Measurements from ENCODE around the gene PARD3. TPM values are rescaled to one million over a fixed set of nuclear protein-coding genes. Genes with fewer than 3 reads are reported as not detected.

The PARD3 gene
- total RNA-seq, 3 donors from 2014 or later = 39.5 to 87.9 (median 47.0) TPM

- no peak for DNase-seq
- H3K9me3 ChIP-seq = no peaks in the 10 kb centered on the region
- peaks cover 8% of the 10 kb centered on the region for H3K4me1 ChIP-seq (ENCODE audit: low read depth)
- no peaks in the 10 kb centered on the region for H3K36me3 ChIP-seq (ENCODE audit: low read depth)
- H3K4me3 ChIP-seq = no peak overlapping the region
- TF ChIP-seq, protein P1, sequence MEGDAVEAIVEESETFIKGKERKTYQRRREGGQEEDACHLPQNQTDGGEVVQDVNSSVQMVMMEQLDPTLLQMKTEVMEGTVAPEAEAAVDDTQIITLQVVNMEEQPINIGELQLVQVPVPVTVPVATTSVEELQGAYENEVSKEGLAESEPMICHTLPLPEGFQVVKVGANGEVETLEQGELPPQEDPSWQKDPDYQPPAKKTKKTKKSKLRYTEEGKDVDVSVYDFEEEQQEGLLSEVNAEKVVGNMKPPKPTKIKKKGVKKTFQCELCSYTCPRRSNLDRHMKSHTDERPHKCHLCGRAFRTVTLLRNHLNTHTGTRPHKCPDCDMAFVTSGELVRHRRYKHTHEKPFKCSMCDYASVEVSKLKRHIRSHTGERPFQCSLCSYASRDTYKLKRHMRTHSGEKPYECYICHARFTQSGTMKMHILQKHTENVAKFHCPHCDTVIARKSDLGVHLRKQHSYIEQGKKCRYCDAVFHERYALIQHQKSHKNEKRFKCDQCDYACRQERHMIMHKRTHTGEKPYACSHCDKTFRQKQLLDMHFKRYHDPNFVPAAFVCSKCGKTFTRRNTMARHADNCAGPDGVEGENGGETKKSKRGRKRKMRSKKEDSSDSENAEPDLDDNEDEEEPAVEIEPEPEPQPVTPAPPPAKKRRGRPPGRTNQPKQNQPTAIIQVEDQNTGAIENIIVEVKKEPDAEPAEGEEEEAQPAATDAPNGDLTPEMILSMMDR (IDR thresholded peaks at IDR 0.05) = no peak
- no peak for ATAC-seq
- intact Hi-C loops (cut with DNase I, micrococcal nuclease) = no loop called here
Observed at GRCh38 chr10:34769899-34770298, 45.2 kb downstream of the PARD3 start.

GRCh38 chr10:34768972-34769330 lies 46.1 kb downstream of the PARD3 start:
- H3K4me1 ChIP-seq (ENCODE audit: low read depth) = peaks cover 8% of the 10 kb centered on the region
- ATAC-seq (peak; percentile 26), DNase-seq (peak in 1 of 3 donors; percentile 41)
- intact Hi-C loops (cut with DNase I, micrococcal nuclease) = no loop called here
- H3K36me3 ChIP-seq (ENCODE audit: low read depth) = no peaks in the 10 kb centered on the region
- H3K4me3 ChIP-seq = no peak overlapping the region
- no peaks in the 10 kb centered on the region for H3K9me3 ChIP-seq
- TF ChIP-seq, protein P1 (IDR thresholded peaks at IDR 0.05) = no peak

DNA sequence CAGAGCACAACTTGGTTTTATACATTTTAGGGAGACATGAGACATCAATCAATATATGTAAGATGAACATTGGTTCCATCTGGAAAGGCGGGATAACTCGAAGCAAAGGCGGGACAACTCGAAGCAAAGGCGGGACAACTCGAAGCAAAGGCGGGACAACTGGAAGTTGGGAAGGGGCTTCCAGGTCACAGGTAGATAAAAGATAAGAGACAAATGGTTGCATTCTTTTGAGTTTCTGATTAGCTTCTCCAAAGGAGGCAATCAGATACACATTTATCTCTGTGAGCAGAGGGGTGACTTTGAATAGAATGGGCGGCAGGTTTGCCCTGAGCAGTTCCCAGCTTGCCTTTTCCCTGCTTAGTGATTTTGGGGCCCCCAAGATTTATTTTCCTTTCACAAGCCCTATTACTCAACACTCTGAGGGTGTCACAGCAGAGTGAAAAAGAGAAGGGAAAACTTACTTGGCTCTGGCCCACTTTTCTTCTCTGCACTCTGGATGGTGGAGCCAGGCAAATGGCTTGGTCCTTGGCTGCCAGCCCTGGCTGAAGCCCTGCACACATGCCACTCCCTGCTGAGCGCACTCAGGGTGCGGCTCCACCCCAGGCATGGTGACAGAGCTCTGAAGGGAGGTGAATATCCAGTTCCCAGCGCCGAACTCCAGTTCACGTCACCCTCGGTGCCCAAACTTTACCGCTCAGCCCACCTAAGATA lies 46.7 kb downstream of the PARD3 start:
- H3K4me1 ChIP-seq (ENCODE audit: low read depth) = peaks cover 8% of the 10 kb centered on the region
- peak; percentile 88 to 89 (median 88) for DNase-seq
- peak; percentile 99 for ATAC-seq
- no peaks in the 10 kb centered on the region for H3K36me3 ChIP-seq (ENCODE audit: low read depth)
- H3K4me3 ChIP-seq = no peak overlapping the region
- intact Hi-C loops (cut with DNase I, micrococcal nuclease) = no loop called here
- TF ChIP-seq, protein P1 (IDR thresholded peaks at IDR 0.05) = no peak
- no peaks in the 10 kb centered on the region for H3K9me3 ChIP-seq

DNA sequence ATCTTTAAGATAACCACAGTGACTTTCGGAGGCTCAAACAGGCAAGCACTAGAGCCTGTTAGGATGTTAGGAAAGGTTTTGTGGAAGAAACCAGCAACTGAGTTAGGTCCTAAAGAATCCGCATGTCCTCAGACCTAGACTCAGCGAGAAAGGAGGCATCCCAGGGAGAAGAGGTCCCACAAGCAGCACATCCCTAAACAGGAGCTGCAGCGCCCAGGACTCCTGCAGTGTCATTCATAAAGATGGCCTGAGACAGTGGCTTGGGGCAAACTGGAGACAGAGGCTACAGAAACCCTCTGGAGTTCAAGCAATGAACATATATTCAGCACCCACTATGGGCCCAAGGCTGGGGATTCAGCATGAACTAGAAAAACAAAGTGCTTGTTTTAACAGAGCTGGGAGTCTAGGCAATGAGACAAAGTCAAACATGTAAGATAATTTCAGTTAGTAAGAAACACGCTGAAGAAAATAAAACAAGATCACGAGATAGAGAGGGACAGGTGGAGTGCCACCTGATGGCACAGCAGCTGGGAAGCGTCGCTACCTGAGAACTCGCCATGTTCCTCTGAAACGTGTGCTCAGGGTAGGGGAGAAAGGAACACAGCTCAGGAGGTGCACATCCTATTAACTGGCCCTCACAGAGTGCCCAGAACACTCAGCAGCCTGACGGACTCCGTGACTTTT lies 48.1 kb downstream of the PARD3 start:
- peaks cover 8% of the 10 kb centered on the region for H3K4me1 ChIP-seq (ENCODE audit: low read depth)
- DNase-seq (peak in 1 of 3 donors; percentile 39), ATAC-seq (peak; percentile 39)
- TF ChIP-seq, protein P1 (IDR thresholded peaks at IDR 0.05) = no peak
- intact Hi-C loops (cut with DNase I, micrococcal nuclease) = no loop called here
- no peak overlapping the region for H3K4me3 ChIP-seq
- no peaks in the 10 kb centered on the region for H3K9me3 ChIP-seq
- no peaks in the 10 kb centered on the region for H3K36me3 ChIP-seq (ENCODE audit: low read depth)

- DNase-seq (no peak), ATAC-seq (peak; percentile 36)
- H3K9me3 ChIP-seq = no peaks in the 10 kb centered on the region
- TF ChIP-seq, protein P1 (IDR thresholded peaks at IDR 0.05) = no peak
- H3K4me3 ChIP-seq = no peak overlapping the region
- H3K4me1 ChIP-seq (ENCODE audit: low read depth) = peaks cover 12% of the 10 kb centered on the region
- intact Hi-C loops (cut with DNase I, micrococcal nuclease) = no loop called here
- H3K36me3 ChIP-seq (ENCODE audit: low read depth) = no peaks in the 10 kb centered on the region
Observed at GRCh38 chr10:34766266-34766600, 48.9 kb downstream of the PARD3 start.
